Dermis microvascular lymphatic vessel endothelial cell (primary cell): Measurements from ENCODE around the gene CRLF3. TPM values are rescaled to one million over a fixed set of nuclear protein-coding genes. Genes with fewer than 3 reads are reported as not detected.
"Not testable (repeated sequence)": the region's sequence is repeated elsewhere in the genome, so short reads cannot be mapped to it uniquely, and the experiment has no call there.

Experiments
- DNase-seq, 2 donors: peaks; one replicate each; pipeline versions ENCODE4 v3.0.0 to v3.0.0-alpha.2; 2010; ENCODE audit warnings: low read depth in 2 of 2
- total RNA-seq: library from RNA; depleted of rRNA; stranded (reverse); fragments of >200 nt; gene quantifications from 2 replicates; pipeline ENCODE4 v1.2.1, GENCODE V29; 2014

CRLF3 gene
- total RNA-seq, 1 donor from 2014 or later, result 14.8 TPM

DNA sequence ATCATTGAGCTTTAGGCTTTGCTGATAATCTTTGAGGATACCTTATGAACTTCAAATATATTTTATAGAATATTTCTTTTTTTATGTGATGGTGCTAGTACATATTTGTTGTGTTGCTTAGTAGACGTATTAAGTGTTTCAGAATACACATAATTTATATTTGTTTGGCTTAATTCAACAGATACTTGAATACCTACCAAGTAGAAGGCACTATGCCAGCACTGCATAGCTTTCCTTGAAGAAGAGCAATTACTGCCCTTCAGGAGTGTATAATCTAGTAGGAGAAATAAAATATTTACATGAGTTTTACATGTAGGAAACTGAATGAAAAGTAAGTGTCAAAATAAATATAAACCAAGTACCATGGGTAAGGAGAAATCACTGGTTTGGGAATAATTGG lies 81.8 kb downstream of the CRLF3 start:
- DNase-seq, result not testable (repeated sequence)

DNA sequence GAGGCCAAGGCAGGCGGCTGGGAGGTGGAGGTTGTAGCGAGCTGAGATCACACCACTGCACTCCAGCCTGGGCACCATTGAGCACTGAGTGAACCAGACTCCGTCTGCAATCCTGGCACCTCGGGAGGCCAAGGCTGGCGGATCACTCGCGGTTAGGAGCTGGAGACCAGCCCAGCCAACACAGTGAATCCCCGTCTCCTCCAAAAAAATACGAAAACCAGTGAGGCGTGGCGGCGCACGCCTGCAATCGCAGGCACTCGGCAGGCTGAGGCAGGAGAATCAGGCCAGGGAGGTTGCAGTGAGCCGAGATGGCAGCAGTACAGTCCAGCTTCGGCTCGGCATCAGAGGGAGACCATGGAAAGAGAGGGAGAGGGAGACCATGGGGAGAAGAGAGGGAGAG lies 88.1 kb downstream of the CRLF3 start:
- not testable (repeated sequence) for DNase-seq

DNA sequence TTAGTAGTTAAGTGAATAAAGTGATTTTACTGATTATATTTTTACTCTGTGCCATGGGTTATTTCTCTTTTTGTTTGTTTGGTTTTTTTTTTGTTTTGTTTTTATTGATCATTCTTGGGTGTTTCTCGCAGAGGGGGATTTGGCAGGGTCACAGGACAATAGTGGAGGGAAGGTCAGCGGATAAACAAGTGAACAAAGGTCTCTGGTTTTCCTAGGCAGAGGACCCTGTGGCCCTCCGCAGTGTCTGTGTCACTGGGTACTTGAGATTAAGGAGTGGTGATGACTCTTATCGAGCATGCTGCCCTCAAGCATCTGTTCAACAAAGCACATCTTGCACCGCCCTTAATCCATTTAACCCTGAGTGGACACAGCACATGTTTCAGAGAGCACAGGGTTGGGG lies 88.8 kb downstream of the CRLF3 start:
- not testable (repeated sequence) for DNase-seq

GRCh38 chr17:30735206-30735605 lies 89.3 kb downstream of the CRLF3 start:
- DNase-seq, result not testable (repeated sequence)

DNA sequence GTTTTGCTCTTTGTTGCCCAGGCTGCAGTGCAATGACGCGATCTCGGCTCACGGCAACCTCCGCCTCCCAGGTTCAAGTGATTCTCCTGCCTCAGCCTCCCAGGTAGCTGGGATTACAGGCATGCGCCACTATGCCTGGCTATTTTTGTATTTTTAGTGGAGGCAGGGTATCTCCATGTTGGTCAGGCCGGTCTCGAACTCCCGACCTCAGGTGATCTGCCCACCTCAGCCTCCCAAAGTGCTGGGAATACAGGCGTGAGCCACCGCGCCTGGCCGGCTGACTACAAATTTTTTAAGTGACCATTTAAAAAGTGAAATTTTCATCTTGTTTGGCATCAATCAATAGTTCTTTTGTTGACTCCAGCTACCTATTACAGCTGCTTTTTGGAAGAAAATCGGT lies 90.3 kb downstream of the CRLF3 start:
- not testable (repeated sequence) for DNase-seq

Other genes with a start within 250 kb of the CRLF3 start
- gene ATAD5, start 7.3 kb upstream of the CRLF3 start, total RNA-seq, result 1.5 and 2.7 TPM in 2 replicates
- 5.8 and 6.7 TPM in 2 replicates for gene TEFM, start 81.5 kb upstream of the CRLF3 start, total RNA-seq
- gene ADAP2, start 97.3 kb upstream of the CRLF3 start, total RNA-seq, result 0.38 and 0.77 TPM in 2 replicates
- 0.77 and 1.1 TPM in 2 replicates for gene RNF135, start 146.3 kb upstream of the CRLF3 start, total RNA-seq